PC-9 (cell line): ENCODE data around the gene SIGLEC7. TPM values are rescaled to one million over a fixed set of nuclear protein-coding genes. Genes with fewer than 3 reads are reported as not detected.
A peak's percentile ranks its signal among the peaks of the same experiment; 100 is the strongest.

Experiments
- BruUV-seq: library from RNA; stranded (reverse); fragments of 400-500 nt; replicated peaks from 2 replicates; lab custom pipeline; 2021; lab: Mats Ljungman, UMichigan
- CTCF ChIA-PET: fragments of 300-600 bp; sonication (Branson Sonifier 250); formaldehyde crosslinking; loops from one replicate; lab custom pipeline; 2022; ENCODE audit warnings: antibody characterized with exemption; lab: Charles Lee
- POLR2A ChIA-PET: fragments of 300-600 bp; sonication (Branson Sonifier 250); formaldehyde crosslinking; loops from one replicate; lab custom pipeline; 2022; ENCODE audit warnings: antibody characterized with exemption; ENCODE audit not compliant: unreplicated experiment; lab: Charles Lee
- DNase-seq, 2 experiments: peaks; one replicate each; pipeline versions ENCODE4 v3.0.0 to v3.0.0-alpha.2; 2015 to 2022; ENCODE audit warnings: mixed read lengths in 1 of 2
- H2AFZ ChIP-seq: fragments of 200-600 bp; sonication (generic); 2 replicates; pipeline ENCODE4 v1.8.1; 2017; ENCODE audit warnings: antibody characterized with exemption
- H3F3A ChIP-seq: fragments of 200-600 bp; sonication (generic); 2 replicates; pipeline ENCODE4 v1.8.1; 2017; ENCODE audit warnings: antibody characterized with exemption, mild to moderate bottlenecking, low read depth; ENCODE audit not compliant: insufficient read depth
- H3K27ac ChIP-seq: fragments of 200-600 bp; sonication (generic); 2 replicates; pipeline ENCODE4 v1.6.1; 2016; ENCODE audit warnings: mixed run types
- H3K27me3 ChIP-seq: fragments of 200-600 bp; sonication (generic); 2 replicates; pipeline ENCODE4 v1.6.1; 2016; ENCODE audit warnings: low read depth, mixed run types; ENCODE audit not compliant: insufficient read depth
- H3K36me3 ChIP-seq: fragments of 200-600 bp; sonication (generic); 2 replicates; pipeline ENCODE4 v1.6.1; 2016; ENCODE audit warnings: low read depth, mixed run types
- H3K4me1 ChIP-seq: fragments of 200-600 bp; sonication (generic); replicated peaks from 2 replicates; pipeline ENCODE4 v1.6.1; 2016; ENCODE audit warnings: mixed run types; ENCODE audit not compliant: insufficient read depth
- H3K4me2 ChIP-seq: fragments of 200-600 bp; sonication (generic); 2 replicates; pipeline ENCODE4 v1.6.1; 2017; ENCODE audit warnings: mixed run types
- H3K4me3 ChIP-seq: fragments of 200-600 bp; sonication (generic); 2 replicates; pipeline ENCODE4 v1.6.1; 2016; ENCODE audit warnings: mixed run types
- H3K79me2 ChIP-seq: fragments of 200-600 bp; sonication (generic); 2 replicates; pipeline ENCODE4 v1.6.1; 2017; ENCODE audit warnings: low read depth, mixed run types
- H3K9me2 ChIP-seq: fragments of 200-600 bp; sonication (generic); 2 replicates; pipeline ENCODE4 v1.8.1; 2017; ENCODE audit warnings: mild to moderate bottlenecking; ENCODE audit not compliant: insufficient read depth
- H3K9me3 ChIP-seq: fragments of 200-600 bp; sonication (generic); 2 replicates; pipeline ENCODE4 v1.8.1; 2016; ENCODE audit warnings: low read depth; ENCODE audit not compliant: insufficient read depth
- H4K20me1 ChIP-seq: fragments of 200-600 bp; sonication (generic); 2 replicates; pipeline ENCODE4 v1.8.1; 2017; ENCODE audit not compliant: insufficient read depth
- EZH2 ChIP-seq: fragments of 200-600 bp; sonication (generic); IDR thresholded peaks from 2 replicates; pipeline ENCODE4 v1.8.0; 2017; ENCODE audit warnings: antibody characterized with exemption, low read depth
- intact Hi-C: fragments of 100-400 bp; cut with micrococcal nuclease; formaldehyde crosslinking; loops from one replicate; pipeline ENCODE4 v1.10.0; 2022; ENCODE audit not compliant: unreplicated experiment
- total RNA-seq: library from RNA; stranded (reverse); gene quantifications from 2 replicates; pipeline ENCODE4 v1.2.3, GENCODE V29; 2021
- TF ChIP-seq, protein P1 (sequence below): fragments of 200-600 bp; sonication (generic); conservative IDR thresholded peaks from 2 replicates; pipeline ENCODE4 v1.6.1; 2017; ENCODE audit warnings: mixed run types, antibody characterized with exemption, mild to moderate bottlenecking, moderate library complexity

SIGLEC7 gene
- total RNA-seq, 1 experiment from 2014 or later: not detected

DNA sequence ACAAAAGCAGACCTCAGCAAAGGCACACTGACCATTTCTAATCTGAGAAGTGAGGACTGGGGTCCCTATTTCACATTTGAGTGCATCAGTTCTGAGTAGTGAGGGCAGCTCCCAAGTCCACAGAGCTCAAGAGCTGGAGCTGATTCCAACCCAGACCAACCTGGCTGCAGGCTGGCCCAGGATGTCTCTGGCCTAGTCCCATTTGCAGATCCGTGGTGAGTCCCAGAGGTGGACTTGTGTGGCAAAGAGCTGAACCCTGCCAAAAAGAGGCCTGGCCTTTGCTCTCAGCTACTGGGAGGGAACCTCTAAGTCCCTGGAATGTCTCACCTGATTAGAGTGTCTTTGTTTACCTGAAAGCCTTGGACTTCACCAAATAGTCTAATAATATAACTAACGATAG, 14.6 kb downstream of the SIGLEC7 start:
- Histone ChIP-seq H3F3A (no peaks in the 10 kb centered on the region), H3K27me3 (peaks cover 82% of the 10 kb centered on the region), H4K20me1 (no peaks in the 10 kb centered on the region), H3K79me2 (no peaks in the 10 kb centered on the region), H3K36me3 (no peaks in the 10 kb centered on the region), H3K27ac (no peak overlapping the region), H3K4me3 (no peak overlapping the region), H3K4me2 (no peak overlapping the region), H3K4me1 (no peaks in the 10 kb centered on the region), H2AFZ (no peak overlapping the region), H3K9me3 (no peaks in the 10 kb centered on the region), H3K9me2 (no peaks in the 10 kb centered on the region)
- BruUV-seq: no TSS peak
- DNase-seq: no peak
- no peak for TF ChIP-seq EZH2
- TF ChIP-seq, protein P1, sequence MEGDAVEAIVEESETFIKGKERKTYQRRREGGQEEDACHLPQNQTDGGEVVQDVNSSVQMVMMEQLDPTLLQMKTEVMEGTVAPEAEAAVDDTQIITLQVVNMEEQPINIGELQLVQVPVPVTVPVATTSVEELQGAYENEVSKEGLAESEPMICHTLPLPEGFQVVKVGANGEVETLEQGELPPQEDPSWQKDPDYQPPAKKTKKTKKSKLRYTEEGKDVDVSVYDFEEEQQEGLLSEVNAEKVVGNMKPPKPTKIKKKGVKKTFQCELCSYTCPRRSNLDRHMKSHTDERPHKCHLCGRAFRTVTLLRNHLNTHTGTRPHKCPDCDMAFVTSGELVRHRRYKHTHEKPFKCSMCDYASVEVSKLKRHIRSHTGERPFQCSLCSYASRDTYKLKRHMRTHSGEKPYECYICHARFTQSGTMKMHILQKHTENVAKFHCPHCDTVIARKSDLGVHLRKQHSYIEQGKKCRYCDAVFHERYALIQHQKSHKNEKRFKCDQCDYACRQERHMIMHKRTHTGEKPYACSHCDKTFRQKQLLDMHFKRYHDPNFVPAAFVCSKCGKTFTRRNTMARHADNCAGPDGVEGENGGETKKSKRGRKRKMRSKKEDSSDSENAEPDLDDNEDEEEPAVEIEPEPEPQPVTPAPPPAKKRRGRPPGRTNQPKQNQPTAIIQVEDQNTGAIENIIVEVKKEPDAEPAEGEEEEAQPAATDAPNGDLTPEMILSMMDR: no peak
- ChIA-PET CTCF (no interaction called here), POLR2A (interaction anchor here (0.8 kb wide), 1 partner anchor 86 kb away, joined by 14 read pairs; no protein-coding TSS in a partner anchor)
- intact Hi-C loops: no loop called here

DNA sequence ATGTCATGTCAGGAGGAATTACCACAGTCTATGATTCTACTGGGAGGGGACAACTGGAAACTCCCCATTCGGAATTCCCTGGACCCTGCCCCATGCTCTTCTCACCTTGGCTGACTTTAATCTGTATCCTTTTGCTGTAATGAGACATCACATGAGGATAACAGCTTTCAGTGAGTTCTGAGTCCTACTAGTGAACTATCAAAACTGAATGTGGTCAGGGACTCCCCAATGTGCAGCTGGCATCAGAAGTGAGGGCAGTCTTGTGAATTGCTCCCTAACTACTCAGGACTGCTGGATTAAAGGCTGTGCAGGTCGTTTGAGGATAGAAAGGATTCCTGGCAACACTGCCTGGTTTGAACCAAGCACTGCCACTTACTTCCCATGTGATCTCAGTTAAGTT, 15.2 kb downstream of the SIGLEC7 start:
- no peaks in the 10 kb centered on the region for H3K36me3 ChIP-seq
- no peaks in the 10 kb centered on the region for H4K20me1 ChIP-seq
- no TSS peak for BruUV-seq
- no peak overlapping the region for H3K4me3 ChIP-seq
- H2AFZ ChIP-seq: no peak overlapping the region
- H3K79me2 ChIP-seq: no peaks in the 10 kb centered on the region
- no peaks in the 10 kb centered on the region for H3F3A ChIP-seq
- no peaks in the 10 kb centered on the region for H3K9me2 ChIP-seq
- H3K4me2 ChIP-seq: no peak overlapping the region
- TF ChIP-seq EZH2: no peak
- TF ChIP-seq, protein P1: no peak
- POLR2A ChIA-PET: interaction anchor here (0.8 kb wide), 1 partner anchor 85 kb away, joined by 14 read pairs; no protein-coding TSS in a partner anchor
- H3K27me3 ChIP-seq: peaks cover 82% of the 10 kb centered on the region
- DNase-seq: no peak
- CTCF ChIA-PET: no interaction called here
- H3K27ac ChIP-seq: no peak overlapping the region
- H3K9me3 ChIP-seq: no peaks in the 10 kb centered on the region
- intact Hi-C loops: no loop called here
- no peaks in the 10 kb centered on the region for H3K4me1 ChIP-seq

DNA sequence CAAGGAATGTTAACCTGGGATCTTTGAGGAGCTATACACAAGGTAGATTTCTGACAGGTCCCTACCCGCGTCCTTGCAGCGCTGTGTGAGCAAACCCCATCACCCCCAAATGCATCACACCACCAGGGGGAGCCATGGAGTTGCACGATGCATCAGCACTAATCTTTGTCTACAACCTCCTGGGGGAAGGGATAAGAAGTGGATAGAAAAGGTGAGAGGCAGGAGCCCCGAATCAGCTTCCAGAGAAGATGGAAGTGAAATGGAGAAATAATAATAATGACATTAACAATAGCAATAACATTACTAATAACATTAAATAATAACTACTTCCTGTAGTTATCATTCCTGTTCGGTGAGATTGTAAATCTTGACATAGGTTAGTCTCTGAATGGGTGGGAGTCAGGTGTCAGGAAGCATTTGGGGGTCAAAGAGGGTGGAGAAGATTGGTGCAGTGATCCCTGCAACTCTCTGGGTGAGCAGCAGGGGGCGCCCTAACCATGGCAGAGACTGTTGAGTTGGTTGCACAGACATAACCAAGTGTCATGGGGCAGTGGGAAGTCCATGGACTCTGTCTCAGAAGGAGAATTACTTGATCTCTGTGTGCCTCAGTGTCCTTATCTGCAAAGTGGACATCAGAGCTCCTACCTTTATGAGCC, 16.5 kb downstream of the SIGLEC7 start:
- Histone ChIP-seq H3K4me2 (no peak overlapping the region), H2AFZ (no peak overlapping the region), H3F3A (no peaks in the 10 kb centered on the region), H3K79me2 (no peaks in the 10 kb centered on the region), H3K4me1 (no peaks in the 10 kb centered on the region), H3K9me3 (no peaks in the 10 kb centered on the region), H3K9me2 (no peaks in the 10 kb centered on the region), H3K36me3 (no peaks in the 10 kb centered on the region), H4K20me1 (no peaks in the 10 kb centered on the region), H3K4me3 (no peak overlapping the region), H3K27ac (no peak overlapping the region), H3K27me3 (peaks cover 81% of the 10 kb centered on the region)
- no TSS peak for BruUV-seq
- ChIA-PET POLR2A (no interaction called here), CTCF (interaction anchor here (0.5 kb wide), 1 partner anchor 498 kb away, joined by 7 read pairs; no protein-coding TSS in a partner anchor)
- peak in 1 of 2 experiments; percentile 33 for DNase-seq
- TF ChIP-seq EZH2: no peak
- TF ChIP-seq, protein P1: peak; percentile 89
- intact Hi-C loops: no loop called here
